ENCODE data around the gene TBC1D21.

The TBC1D21 gene

GRCh38 chr15:73850228-73850627, 23.1 kb upstream of the TBC1D21 start:
- TF ChIP-seq CTCF (IDR thresholded peaks at IDR 0.05), result no peak

DNA sequence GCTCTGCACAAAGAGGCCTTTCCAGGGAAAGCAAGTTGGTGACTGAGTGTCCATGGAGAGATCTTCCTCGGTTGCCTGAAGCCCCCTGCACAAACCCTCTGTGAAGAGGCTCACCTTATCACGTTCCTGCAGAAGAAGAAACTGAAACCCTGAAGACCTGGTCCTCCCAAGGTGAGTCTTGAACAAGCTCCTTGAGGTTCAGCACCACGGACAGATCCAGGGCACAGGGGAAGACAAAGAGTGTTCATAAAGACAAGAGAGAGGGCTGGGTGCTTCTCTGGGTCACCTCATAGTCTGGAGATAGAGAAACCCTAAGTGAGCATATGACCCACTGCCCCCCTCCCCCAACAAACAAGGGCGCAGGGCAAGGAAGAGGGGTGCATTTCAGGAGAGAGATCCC, 21.7 kb upstream of the TBC1D21 start:
- TF ChIP-seq CTCF (IDR thresholded peaks at IDR 0.05), result no peak

DNA sequence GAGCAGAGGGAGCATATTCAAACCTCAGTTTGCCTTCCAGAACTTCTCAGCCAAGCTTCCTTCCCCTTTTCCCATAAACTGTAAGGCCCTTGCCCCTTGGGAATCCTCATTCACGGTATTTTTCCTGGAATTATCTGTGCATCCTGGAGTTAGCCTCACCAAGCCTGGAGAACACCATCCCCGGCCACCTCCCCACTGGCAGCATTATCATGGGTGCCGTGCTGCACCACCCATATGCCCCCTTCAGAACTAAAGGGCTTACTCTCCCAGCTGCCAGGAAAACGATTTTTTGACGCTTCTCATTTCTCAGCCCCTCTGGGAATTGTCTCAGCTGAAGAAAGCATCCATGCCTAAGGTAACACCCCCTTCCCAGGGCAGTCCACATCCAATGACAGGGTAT, 20.9 kb upstream of the TBC1D21 start:
- TF ChIP-seq CTCF (IDR thresholded peaks at IDR 0.05), result no peak

DNA sequence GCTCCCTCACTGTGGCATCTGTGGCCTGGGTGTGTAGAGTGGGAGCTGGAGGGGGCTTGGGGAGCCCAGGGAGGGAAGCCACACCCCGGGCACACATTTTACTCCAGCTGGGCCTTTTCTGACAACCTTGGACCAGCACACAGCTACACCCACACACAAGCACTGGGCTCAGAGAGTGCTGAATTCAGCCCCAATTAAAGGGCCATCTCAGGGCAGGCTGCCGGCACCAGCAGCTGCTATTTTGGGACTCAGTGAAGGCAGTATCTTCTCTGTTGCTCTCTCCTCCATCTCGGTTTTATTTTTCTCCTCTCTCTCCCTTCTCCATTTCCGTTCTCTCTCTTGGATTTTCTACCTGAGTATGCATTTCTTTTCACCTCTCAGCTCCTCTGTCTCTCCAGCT, 19.1 kb upstream of the TBC1D21 start:
- TF ChIP-seq CTCF (IDR thresholded peaks at IDR 0.05), result no peak

DNA sequence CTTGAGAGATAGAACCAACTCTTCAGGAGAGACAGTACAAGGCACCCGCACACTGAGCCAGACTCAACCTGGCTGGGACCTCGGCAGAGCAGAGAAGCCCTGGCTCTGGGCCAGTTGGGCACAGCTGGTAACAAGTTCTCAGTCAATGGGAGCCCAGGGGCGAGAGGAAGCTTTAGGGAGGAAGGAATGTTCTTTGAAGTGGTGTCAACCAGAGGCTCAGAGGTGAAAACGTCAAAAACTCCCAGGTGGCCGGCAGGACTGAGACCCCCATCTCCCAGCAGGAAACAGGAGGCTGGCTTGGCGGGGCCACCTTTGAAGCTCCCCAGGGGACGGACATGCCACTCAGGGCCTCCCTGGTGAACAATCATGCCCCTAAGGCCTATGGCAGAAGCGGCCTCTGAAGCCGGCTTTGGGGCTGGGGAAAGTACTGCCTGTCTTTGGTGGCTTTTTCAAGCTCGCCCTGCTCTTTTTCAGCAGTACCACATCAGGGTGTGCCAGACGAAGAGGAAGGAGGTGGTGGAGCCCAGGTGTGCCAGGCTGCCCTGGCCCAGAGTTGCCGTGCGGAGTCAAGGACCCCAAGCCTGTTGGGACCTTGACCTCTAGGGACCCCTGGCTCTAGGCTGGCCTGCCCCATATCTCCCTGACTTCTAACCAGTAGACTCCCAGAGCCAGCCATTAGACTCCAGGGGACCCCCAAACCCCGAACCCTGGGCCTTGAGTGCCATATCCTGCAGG, 16.7 kb upstream of the TBC1D21 start:
- TF ChIP-seq CTCF (IDR thresholded peaks at IDR 0.05), result no peak

DNA sequence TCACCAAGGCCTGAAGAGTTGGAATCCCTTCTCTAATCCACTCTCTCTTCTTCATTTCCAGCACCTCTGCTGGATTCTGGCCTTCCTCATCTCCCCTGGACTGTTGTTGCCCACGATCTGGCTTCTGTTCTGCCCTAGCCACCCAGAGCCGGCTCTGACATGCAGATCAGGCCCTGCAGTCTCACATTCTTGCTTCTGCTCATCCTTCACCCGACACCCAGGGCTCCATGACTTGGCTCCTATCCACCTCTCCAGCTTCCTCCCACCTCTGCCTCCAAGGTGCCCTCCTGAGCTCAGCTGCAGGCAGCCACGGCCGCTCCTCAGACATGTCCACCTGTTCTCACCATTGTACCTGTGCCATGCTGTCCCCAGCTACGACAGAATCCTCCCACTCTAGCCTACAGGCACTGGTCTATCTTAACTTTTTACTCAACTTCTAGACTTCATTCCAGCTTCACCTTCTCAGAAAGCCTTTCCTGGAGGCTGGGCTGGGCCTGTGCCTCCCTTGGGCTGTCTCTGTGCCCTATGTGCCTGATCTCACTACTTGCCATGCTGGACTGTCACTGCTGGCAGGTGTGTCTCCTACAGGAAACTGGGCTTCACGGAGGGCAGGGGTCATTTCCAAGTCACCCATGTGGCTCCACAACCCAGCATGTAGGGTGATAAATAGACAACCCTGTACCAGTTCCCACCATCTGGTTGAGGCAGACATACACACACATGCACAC, 16.0 kb upstream of the TBC1D21 start:
- no peak for TF ChIP-seq CTCF (IDR thresholded peaks at IDR 0.05)

DNA sequence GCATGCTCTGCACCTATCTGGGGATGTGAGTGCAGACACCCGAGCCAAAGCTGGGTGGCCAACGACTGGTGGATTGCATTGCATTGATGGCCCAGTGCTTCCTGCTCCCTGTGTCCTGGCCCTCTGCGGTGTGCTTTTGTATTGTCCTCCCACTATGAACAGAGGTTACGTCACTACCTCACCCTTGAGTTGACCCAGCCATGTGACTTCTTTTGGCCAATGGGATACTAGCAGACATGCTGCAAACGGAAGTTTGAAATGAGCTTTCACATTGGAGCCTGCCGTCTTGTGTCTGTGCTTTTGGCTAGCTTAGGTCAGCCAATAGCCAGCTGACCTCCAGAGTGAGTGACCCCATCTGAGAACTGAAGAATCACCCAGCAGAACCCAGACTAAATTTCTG, 15.3 kb upstream of the TBC1D21 start:
- TF ChIP-seq CTCF (IDR thresholded peaks at IDR 0.05), result no peak

All from LNCAP (cell line).